ENCODE data around the gene KLHL22.

Gene KLHL22

DNA sequence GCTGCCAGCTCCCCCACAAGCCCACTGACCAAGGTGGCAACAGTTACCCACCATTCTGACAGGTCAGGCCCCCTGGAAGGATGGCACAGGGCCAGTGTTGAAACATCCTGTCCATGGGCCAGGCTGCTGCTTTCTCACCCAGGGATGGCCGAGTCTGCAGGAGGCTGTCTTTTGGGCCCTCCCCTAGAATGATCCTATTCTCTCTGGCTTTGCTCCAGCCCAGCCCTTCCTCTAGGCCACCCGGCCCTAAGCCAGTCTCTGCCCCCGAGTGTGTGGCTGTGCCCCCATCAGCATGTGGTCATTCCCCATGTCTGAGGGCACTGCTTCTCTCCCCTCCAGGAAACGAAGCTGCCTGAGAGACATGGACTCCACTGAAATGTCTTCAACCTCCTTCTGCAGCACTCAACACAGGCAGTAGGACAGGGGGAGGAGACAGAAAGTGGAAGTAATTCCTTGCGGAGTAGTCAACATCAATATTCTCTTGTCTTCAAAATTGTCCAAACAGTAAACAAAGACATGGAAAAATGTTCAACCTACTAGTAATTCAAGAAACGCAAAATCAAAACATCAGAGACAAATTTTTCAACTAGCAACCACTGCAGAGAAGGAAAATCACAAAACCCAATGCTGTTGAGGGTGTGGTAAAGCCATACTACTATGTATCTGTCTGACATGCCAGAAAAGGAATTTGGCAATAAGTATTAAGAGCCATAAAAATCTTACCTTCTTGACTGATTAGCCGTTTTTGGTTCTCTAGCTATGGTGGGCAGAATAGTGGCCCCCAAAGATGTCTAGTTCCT lies 52.9 kb downstream of the KLHL22 start:
- no peak for DNase-seq

- no peak for DNase-seq
Measured at GRCh38 chr22:20441631-20442484, 53.7 kb downstream of the KLHL22 start.

DNA sequence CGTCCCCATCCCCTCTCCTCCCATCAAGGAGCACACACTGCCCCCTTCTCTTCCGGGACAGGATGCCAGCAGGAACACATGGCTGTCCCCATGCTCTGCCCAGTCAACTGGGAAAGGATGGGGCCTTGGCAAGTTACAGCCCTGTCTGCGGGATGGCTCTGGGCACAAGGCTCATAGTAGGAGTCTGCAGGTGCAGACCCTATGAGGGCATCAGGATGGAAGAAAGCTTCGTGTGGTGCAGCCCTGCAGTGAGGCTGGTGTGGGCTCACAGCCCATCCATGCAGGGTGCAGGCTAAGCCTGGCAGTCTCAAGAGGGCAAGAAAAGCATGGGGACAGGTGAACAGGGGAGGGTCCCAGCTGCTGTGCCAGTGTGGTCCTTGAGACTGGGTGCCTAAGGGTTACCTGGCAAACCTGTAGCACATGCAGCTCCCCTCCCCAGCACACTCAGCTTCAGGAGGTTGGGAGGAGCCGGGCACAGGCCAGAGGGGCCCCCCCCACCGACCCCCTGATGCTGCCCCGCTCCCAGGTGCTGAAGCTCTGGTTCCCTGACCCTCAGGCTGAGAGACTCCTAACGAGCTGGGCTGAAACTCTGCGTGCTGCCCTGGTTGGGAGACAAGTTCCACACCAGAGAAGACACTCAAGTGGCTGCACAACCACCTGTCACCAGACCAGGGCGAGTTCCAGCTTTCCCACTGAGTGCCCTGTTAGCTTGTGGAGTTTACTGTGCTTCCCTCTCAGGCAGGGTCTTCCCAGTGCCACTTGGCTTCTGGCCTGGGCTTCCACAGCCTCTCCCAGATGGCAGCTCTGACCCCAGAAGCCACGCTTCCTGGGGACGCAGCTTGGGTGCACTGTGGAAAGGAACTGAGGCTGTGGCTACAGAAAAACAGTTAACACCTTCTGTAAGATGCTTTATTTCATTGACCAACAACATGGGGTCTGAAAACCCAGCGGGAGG lies 54.7 kb downstream of the KLHL22 start:
- no peak for DNase-seq

- no peak for DNase-seq
Measured at GRCh38 chr22:20439928-20440575, 55.5 kb downstream of the KLHL22 start.

- DNase-seq: no peak
Measured at GRCh38 chr22:20439556-20439927, 56.1 kb downstream of the KLHL22 start.

DNA sequence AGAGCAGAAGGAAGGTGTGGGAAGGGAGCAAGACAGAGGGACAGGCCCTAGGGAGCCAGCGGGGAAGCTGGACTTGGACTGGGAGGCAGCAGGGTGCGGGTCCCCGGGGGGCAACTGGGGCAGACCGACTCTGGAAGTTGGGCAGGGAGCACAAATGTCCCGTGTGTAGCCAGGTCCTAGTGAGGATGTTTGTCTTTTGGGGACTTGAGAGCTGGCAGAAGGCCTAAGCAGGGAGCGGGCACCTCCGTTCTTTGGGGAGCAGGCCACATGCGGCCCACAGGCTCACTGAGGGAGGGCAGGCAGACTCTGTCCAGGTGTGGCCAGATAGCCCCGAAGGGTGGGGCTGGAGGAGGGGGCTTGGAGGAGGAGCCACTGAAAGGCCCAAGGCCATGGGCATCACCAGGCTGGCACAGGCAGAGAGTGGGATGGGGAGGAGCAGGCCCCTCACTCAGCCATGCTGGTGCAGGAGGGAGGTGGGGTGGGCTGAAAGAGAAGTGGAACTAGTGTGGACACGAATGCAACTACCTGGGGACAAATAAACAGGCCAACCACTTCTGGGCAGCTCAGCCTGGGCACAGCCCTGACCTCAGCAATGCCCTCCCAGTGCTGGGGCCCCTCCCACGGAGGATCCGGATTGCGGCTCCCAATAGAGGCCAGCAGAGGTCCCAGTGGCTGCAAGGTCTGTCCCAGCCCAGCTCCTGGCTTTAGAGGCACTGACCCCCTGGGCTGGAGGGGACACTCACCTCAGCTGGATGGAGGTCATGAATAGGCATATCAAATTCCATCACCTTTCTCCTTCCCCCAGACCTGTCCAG lies 56.7 kb downstream of the KLHL22 start:
- DNase-seq: no peak

DNA sequence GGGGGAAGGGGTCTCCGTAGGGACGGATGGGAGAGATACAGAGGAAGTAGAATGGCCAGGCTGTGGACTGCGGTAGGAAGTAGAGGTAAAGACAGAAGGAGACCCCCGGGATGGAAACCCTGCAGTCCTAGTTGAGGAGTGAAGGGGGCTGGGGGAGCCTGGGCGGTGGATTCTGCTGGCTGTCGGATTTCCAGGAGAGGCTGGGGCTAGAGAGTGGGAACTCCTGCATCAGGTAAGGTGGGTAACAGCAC lies 57.2 kb downstream of the KLHL22 start:
- DNase-seq: no peak

GRCh38 chr22:20437613-20438426 lies 57.8 kb downstream of the KLHL22 start, which contains the start of gene SCARF2:
TSS of gene SCARF2 (minus strand) at chr22:20437825. CDS start at chr22:20437754, 71 bp downstream.
- no peak for DNase-seq

GRCh38 chr22:20436768-20437612 lies 58.6 kb downstream of the KLHL22 start:
- DNase-seq: no peak

DNA sequence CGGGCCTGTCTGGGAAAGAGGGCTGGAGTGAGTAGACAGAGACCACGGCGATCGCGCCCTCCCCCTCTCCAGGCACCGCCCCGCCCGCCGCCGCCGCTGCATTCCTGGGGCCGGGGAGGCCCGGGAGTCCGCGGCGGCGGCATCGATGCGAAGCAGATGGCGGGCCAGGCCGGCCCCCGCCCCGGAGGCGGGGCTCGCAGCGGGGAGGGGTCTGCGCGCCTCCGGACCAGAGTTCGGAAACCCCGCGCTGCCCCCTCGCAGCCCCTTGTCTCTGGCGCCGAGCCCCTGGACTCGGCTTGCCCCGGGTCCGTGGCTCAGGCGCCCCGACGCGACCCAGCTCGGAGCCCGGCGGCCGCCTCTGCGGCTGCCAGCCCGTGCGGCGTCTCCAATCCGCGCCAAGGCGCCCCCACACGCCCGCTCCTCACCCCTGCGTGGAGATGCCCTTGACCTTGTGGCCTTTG lies 59.3 kb downstream of the KLHL22 start:
- DNase-seq: no peak

GRCh38 chr22:20435436-20436306 lies 59.9 kb downstream of the KLHL22 start:
- no peak for DNase-seq

- DNase-seq: no peak
Measured at GRCh38 chr22:20434773-20435172, 60.8 kb downstream of the KLHL22 start.

DNA sequence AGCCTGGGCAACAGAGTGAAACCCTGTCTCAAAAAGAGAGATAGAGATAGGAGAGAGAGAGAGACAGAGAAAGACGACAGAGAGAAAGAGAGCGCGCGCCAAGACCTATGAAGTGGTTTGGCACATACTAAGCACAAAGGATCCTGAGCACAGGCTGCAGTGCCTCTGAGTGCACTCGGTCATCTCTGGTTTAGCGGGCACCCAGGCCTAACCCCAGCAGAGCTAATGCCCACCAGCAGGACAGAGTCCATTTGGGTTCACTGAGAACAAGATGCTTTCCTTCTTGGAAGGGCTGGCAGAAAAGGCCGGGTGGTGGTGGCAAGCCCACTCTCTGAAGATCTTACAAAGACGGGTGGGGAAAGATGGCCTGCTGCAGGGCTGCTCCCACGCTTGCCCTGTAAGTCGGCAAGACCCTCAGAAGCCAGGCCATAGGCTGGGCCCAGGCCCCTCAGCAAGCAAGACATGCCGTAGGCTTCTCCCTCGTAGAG lies 61.3 kb downstream of the KLHL22 start:
- no peak for DNase-seq

- no peak for DNase-seq
Measured at GRCh38 chr22:20433686-20434241, 61.8 kb downstream of the KLHL22 start.

DNA sequence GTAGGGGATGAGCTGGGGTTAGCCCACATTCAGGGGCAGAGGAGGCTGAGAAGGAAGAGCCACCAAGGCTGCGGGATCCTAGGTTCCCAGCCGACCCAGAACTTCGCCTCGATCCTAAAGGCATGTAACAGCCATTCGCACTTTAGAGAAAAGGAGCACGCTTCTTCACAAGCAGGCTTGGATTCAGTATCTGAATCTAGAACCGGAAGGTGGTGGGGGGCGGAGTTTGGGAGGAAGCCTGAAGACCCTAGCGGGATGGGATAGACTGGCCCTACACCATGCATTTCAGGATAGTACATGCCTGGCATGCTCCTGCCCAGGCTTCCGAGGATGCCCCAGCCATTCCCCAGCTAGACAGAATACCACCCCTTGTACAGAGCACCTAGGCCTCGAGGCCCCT lies 62.4 kb downstream of the KLHL22 start:
- DNase-seq: no peak

DNA sequence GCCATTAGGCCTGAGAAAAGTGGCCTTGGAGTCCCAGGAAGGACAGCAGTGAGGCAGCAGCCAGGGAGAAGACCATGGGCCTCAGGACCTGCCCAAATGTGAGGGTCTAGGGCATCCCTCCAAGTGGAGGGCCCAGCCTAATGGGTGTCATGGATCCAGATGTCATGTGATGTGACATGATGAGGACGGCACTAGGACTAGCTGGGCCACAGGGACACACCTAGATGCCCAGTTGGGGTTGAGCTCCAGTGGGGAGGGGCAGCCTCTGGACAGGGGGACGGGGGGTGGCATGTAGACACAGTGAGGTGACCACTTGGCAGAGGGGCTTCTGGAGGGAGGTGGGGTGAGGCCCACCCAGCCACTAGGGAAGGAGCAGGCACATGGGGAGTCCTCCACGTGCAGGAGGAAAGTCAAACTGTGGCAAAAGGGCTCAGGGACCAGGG lies 63.3 kb downstream of the KLHL22 start:
- DNase-seq: no peak

DNA sequence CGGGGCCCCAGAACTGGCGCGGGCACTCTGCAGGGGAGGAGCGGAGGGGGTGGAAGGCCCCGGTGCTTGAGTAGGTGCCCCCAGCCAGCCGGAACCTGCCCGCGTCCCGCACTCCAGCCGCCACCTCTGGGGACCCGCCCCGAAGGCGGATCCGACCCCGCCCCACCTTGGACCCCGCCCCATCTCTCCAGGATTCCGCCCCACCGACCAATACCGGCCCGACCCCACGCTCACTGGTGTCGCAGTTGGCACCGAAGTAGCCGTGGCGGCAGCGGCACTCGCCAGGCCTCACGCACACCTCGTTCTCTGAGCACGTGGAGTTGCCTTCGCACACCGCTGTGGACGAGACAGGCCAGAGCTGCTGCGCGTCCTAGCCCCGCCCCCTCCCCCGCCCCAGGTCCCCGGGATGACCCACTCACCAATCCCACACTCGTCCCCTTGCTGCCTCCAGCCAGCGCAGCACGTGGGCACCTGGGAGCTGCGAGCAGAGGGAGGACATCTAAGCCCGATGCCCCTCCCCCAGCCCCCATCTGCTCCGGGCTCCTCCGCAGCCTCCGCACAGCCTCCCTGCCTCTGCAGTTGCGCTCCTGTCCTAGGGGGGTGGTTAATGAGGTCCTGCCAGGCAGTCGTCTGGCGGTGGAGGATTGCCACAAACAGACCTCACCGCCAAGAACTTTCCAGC lies 63.9 kb downstream of the KLHL22 start:
- DNase-seq: no peak

Measured in NCI-H1436 treated with DMSO at 0.1 percent for 48 hours (cell line).